ENCODE measurements around the gene AGBL4. TPM values are rescaled to one million over a fixed set of nuclear protein-coding genes. Genes with fewer than 3 reads are reported as not detected.

Gene AGBL4
- total RNA-seq, 1 experiment from 2014 or later, result 0.35 TPM

DNA sequence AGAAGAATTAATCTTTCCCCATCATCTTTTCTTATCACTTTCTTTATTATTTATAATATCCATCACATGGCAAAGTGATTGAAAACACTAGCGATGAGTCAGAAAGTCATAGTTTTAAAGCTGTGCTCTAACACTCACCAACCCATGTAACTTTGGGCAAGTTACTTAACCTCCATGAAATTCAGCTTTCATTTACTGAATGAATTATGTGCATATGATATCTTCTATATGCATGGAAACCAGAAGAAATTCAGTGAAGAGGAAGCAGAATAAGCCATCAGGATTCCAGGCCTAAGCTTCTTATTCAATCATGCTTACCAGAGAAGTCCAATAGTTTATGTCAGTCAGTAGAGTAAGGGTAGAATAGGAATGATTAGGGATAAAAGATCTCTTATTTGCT, 300.1 kb downstream of the AGBL4 start:
- DNase-seq (ENCODE audit: low spot score), result no peak

DNA sequence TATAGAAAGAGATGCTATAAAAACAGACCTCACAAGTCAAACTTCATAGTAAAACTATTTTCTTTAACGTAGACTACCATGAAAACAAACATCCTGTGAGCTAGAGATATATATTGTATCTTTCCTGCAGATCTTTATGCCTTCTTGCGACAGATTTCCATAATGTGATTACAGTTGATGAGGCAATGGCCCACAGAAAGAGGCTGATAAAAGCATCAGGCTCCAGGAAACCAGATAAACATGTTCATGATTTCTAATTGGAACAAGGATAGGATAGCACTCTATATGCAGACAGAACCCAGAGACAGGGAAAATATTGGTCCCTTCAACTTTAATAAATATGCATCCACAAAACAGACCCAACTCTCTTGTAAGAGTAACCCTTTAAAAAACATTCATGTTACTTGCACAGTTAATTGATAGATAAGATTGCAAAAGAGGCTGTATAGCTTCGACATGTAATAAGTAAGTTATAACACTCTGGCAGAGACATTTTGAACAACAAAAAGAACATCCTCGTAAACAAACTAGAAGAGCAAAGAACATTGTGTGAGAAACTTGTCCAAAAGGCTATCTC, 329.4 kb downstream of the AGBL4 start:
- no peak for DNase-seq (ENCODE audit: low spot score)

DNA sequence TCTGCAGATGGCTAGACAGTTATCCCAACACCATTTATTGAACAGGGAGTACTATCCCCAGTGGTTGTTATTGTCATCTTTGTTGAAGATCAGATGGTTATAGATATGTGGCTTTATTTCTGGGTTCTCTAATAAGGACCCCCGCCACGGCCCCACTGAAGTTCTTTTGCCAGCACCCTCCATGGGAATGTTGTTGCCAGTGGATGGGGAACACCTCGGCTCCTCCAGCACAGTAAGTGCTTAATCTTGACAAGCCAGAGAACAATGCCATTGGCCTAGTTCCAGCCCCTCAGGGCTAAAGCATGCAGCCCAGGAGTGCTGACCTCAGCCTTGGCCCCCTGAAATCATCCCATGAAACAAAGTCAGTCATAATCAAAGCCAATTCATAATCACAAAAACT, 337.6 kb downstream of the AGBL4 start:
- DNase-seq (ENCODE audit: low spot score), result no peak

- no peak for DNase-seq (ENCODE audit: low spot score)
These were observed 346.0 kb downstream of the AGBL4 start for GRCh38 chr1:49677706-49678105.

GRCh38 chr1:49651136-49651535, 372.6 kb downstream of the AGBL4 start:
- no peak for DNase-seq (ENCODE audit: low spot score)

GRCh38 chr1:49630156-49630555, 393.6 kb downstream of the AGBL4 start:
- no peak for DNase-seq (ENCODE audit: low spot score)

DNA sequence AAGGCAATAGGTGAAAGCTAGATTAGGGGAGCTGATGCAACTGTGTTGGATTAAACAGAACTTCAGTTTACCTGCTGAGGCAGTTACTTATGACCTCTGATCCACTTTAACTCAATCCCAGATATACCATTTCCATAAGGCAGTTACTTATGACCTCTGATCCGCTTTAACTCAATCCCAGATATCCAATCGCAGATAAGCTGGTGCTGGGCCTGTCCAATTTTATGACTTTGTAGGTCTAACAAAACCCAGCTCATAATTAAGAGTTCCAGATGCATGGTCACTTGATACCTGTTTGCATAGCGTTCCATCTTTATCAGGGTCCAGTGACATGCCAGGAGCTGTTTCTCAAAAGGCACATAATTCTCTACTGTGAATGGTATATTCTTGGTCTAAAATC, 396.0 kb downstream of the AGBL4 start:
- DNase-seq (ENCODE audit: low spot score), result no peak

GRCh38 chr1:49626472-49626871, 397.3 kb downstream of the AGBL4 start:
- no peak for DNase-seq (ENCODE audit: low spot score)

- DNase-seq (ENCODE audit: low spot score), result no peak
These were observed 400.9 kb downstream of the AGBL4 start for GRCh38 chr1:49622877-49623276.

- no peak for DNase-seq (ENCODE audit: low spot score)
These were observed 417.7 kb downstream of the AGBL4 start for GRCh38 chr1:49606082-49606481.

- DNase-seq (ENCODE audit: low spot score), result no peak
These were observed 426.3 kb downstream of the AGBL4 start for GRCh38 chr1:49597436-49597835.

DNA sequence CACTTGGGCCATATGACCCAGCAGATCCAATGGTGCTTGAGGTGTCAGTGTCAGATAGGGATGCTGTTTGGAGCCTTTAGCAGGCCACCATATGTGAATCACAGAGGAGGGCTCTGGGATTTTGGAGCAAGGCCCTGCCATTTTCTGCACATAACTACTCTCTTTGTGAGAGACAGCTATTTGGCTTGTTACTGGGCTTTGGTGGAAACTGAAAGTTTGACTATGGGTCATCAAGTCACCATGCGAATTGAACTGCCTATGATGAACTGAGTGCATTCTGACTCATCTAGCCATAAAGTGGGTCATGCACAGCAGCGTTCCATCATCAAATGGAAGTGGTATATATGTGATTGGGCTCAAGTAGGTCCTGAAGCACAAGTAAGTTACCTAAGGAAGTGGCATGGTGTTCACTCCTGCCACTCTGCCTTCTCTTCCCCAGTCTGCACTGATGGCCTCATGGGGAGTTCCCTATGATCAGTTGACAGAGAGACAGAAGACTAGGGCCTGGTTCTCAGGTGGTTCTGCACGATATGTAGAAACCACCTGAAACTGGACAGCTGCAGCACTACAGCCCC, 447.3 kb downstream of the AGBL4 start:
- DNase-seq (ENCODE audit: low spot score), result no peak

DNA sequence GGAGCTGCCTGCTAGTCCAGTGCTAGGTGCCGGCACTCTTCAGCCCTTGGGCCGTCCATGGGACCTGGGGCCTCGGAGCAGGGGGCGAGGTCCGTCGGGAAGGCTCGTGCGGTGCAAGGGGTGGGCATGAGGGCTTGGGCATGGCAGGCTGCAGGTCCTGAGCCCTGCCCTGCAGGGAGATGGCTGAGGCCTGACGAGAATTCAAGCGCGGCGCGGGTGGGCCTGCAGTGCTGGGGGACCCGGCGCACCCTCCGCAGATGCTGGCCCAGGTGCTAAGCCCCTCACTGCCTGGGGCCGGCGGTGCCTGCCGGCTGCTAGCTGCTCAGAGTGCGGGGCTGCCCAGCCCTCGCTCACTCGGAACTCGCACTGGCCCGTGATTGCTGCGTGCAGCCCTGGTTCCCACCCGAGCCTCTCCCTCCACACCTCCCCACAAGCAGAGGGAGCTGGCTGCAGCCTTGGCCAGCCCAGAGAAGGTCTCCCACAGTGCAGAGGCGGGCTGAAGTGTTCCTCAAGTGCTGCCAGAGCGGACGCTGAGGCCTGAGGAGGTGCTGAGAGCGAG, 467.0 kb downstream of the AGBL4 start:
- DNase-seq (ENCODE audit: low spot score), result no peak

DNA sequence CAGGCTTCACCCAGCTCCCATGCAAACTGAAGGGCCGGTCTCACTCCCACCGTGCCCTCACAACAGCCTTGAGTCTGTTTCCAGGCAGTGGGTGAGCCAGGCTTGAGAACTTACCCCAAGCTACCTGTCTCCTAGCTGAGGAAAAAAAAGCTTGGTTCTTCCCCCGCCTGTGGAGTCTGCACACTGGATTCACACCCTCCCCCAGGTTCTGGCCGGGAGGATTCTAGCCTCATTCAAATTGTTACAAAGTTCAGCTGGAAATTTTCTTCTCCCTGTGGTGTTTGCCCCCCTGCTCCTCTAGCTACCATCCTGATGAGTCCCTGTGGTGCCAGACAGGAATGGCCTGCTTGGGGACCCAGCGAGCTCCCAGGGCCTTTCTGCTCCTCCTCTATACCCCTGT, 471.7 kb downstream of the AGBL4 start:
- no peak for DNase-seq (ENCODE audit: low spot score)

GRCh38 chr1:49544615-49545014, 479.1 kb downstream of the AGBL4 start:
- DNase-seq (ENCODE audit: low spot score), result no peak

- no peak for DNase-seq (ENCODE audit: low spot score)
These were observed 482.5 kb downstream of the AGBL4 start for GRCh38 chr1:49541096-49541752.

GRCh38 chr1:49527606-49528305, 496.0 kb downstream of the AGBL4 start:
- DNase-seq (ENCODE audit: low spot score), result no peak

- no peak for DNase-seq (ENCODE audit: low spot score)
These were observed 497.1 kb downstream of the AGBL4 start for GRCh38 chr1:49526672-49527071.

DNA sequence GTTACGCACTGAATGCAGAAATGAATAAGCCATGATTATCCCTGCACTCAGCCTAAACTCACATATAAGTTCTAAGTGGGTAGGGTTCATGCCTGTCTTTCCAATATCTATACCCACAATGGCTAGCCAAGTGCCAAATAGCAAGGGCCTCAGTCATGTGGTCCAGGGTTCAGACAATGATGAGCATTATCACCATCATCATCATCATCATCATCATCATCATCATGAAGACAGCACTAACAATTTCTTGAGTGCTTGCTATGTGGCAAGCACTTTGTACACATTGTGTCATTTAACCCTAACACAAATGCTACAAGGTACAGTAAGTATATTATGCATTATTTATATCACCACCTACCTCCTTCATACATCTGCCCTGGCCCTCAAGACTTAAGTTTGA, 500.0 kb downstream of the AGBL4 start:
- DNase-seq (ENCODE audit: low spot score), result no peak

DNA sequence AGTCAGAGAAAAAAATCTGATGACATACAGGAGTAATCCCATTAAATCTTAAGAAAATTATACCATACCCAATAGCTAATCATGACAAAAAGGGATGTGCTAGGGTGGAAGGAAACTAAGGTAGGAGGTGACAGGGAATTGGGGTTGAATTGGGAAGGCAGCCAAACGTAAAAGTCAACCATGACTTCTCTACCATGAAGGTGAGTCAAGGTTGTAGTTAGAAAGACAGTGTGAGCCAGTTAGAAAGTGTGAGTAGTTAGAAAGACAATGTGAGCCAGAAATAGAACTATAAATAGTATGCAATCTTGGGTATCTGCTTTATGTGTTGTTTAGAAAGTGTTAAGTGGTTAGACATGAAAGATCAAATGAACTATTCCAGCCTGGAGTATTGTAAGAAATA, 556.8 kb downstream of the AGBL4 start:
- DNase-seq (ENCODE audit: low spot score), result no peak

DNA sequence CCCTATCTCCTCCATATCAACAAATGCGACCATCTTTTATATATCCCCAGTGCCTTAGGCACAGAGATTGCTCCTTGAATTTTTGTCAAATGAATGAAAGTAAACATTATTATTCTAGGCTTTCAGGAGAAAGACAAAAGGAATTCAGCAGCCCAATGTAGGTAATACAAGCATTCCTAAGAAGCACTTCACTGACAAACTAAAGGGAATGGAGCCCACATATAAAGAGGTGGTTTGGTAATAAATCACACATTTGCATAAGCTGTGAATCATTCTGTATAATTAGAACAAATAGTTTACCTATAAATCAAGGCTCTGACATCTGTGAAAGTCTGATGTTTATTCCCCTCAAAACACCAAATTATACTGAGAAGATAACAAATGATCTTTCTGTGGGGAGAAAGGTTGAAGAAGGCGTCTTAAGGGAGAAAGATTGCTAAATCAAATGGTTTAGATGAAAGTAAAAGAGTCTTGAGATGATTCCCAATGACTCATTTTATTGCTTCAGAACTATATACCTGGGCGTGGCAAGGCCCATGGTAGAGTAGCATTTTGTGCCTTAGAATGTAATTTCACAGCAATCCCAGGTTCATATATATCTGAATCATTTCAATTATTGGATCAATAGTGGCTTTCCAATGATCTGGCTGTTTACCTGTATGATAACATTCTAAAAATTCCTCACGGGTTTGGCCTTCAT, 558.1 kb downstream of the AGBL4 start:
- no peak for DNase-seq (ENCODE audit: low spot score)

GRCh38 chr1:49448200-49448599, 575.6 kb downstream of the AGBL4 start:
- DNase-seq (ENCODE audit: low spot score), result no peak

Data from H4 (cell line).